ENCODE results near the gene CHST2. TPM values are rescaled to one million over a fixed set of nuclear protein-coding genes. Genes with fewer than 3 reads are reported as not detected.

CHST2 gene
- total RNA-seq, 1 experiment from 2014 or later = 17.3 TPM

GRCh38 chr3:143168855-143169192 is 49.3 kb downstream of the CHST2 start (continued):
- no peak for TF ChIP-seq ZNF425 (CRISPR knock-in tag; conservative IDR thresholded peaks at IDR 0.05)
- TF ChIP-seq HMGA2 (CRISPR knock-in tag; IDR thresholded peaks at IDR 0.05) = no peak
- no peak for TF ChIP-seq MLX (CRISPR knock-in tag; IDR thresholded peaks at IDR 0.05)
- no peak for TF ChIP-seq JAZF1 (CRISPR knock-in tag; IDR thresholded peaks at IDR 0.05)
- no peak for TF ChIP-seq ATF3 (CRISPR knock-in tag; conservative IDR thresholded peaks at IDR 0.05)
- TF ChIP-seq E2F1 (CRISPR knock-in tag; IDR thresholded peaks at IDR 0.05) = no peak
- no peak for TF ChIP-seq USF2 (CRISPR knock-in tag; IDR thresholded peaks at IDR 0.05)

- POLR2A ChIA-PET = no interaction called here
- Mint-ChIP-seq H3K36me3 (peaks cover 10% of the 10 kb centered on the region), H3K9me3 (peaks cover 24% of the 10 kb centered on the region), H3K4me3 (no peak overlapping the region), H3K27ac (no peak overlapping the region), H3K4me1 (peaks cover 8% of the 10 kb centered on the region), H3K27me3 (ENCODE audit: low read depth) (no peaks in the 10 kb centered on the region)
- CTCF ChIA-PET = no interaction called here
- DNase-seq (ENCODE audit: low spot score) (no peak), ATAC-seq (no peak)
- TF ChIP-seq AFF4 (CRISPR knock-in tag; IDR thresholded peaks at IDR 0.05; ENCODE audit: borderline replicate concordance) (no peak), RORB (CRISPR knock-in tag; IDR thresholded peaks at IDR 0.05) (no peak), ERG (CRISPR knock-in tag; IDR thresholded peaks at IDR 0.05) (no peak), ZNF138 (CRISPR knock-in tag; conservative IDR thresholded peaks at IDR 0.05) (no peak), CREB1 (CRISPR knock-in tag; IDR thresholded peaks at IDR 0.05) (no peak), ETV6 (CRISPR knock-in tag; IDR thresholded peaks at IDR 0.05) (no peak), E2F1 (CRISPR knock-in tag; IDR thresholded peaks at IDR 0.05) (no peak)
These were observed 50.5 kb downstream of the CHST2 start for GRCh38 chr3:143170074-143170473.

All from WTC11 (cell line).